GM18508 (cell line): Measurements from ENCODE around the gene RASGEF1C.

Experiments used
- ATAC-seq: cut with Tn5 transposase; IDR thresholded peaks from one replicate; pipeline ENCODE4 v1.9.1; 2021; ENCODE audit warnings: moderate number of reproducible peaks; ENCODE audit not compliant: insufficient read depth, unreplicated experiment

RASGEF1C gene

DNA sequence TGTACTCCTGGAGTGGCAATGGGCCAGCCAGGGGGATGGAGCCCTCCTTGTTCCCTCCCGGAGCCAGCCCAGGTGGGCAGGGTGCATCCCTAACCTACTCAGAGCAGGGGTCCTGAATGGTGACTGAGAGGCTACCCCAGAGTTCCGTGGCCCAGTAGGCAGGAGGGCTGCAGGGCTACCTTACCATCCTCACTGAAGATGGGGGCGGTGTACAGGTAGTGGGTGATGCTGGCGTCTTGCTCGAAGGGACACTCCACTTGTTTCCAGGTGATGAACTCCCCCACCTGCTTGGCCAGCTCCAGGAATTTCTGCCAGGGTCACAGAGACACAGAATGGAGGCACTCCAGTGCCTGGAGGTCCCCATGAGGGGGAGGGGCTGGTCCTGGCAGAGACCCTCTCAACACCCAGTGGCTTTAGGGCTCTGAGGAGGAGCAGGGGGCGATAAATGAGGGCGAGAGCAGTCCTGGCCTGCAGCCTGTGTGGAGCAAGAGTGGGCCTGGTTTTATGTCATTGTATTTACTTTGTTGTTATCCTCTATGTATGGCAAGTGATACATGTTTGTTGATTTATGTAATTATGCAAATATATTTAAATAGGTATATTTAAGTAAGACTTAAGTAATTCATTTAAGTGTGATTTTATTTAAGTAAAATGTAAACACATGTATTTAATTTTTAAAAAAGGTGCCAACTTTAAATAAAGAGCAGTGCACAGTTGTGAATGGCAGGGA, 97.6 kb downstream of the RASGEF1C start:
- ATAC-seq, result no peak

DNA sequence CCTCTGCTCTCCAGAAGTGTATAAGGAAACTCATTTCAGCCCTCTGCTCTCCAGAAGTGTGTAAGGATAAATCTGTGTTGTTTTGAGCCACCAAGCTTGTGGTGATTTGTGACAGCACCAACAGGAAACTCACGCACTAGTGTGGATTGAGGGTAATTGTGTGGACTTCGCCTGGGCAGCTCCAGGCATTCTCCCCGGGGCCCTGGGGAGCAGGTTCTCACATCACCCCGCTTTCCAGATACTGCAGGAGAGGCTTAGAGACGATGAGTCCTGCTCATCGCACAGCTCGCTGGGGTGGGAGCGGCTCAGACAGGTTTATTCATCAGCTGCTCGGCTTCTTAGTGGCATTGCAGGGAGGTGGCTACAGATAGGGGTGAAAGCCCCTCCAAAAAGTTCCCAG, 99.1 kb downstream of the RASGEF1C start:
- ATAC-seq, result no peak

- ATAC-seq, result no peak
Measured at GRCh38 chr5:180107005-180107404, 102.0 kb downstream of the RASGEF1C start.

DNA sequence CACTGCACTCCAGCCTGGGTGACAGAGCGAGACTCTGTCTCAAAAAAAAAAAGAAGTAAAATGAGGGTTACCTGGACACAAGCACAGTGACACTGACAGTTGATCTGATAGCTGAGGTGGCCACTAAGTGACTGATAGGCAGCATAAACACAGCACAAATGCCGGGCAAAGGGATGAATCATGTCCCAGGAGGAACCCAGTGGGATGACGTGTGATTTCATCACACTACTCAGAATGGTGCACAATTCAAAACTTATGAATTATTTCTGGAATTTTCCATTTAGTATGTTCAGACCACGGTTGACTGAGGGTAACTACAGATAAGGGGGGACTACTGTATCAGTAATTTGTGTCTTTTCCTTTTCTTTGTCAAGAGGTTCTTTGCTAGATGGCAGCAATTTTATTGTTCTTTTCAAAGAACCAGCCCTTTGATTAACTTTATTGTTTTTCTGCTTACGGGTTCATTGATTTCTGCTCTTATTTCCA, 103.1 kb downstream of the RASGEF1C start:
- ATAC-seq, result no peak

- no peak for ATAC-seq
Measured at GRCh38 chr5:180104168-180104530, 104.9 kb downstream of the RASGEF1C start.

- no peak for ATAC-seq
Measured at GRCh38 chr5:180103487-180104167, 105.4 kb downstream of the RASGEF1C start.

DNA sequence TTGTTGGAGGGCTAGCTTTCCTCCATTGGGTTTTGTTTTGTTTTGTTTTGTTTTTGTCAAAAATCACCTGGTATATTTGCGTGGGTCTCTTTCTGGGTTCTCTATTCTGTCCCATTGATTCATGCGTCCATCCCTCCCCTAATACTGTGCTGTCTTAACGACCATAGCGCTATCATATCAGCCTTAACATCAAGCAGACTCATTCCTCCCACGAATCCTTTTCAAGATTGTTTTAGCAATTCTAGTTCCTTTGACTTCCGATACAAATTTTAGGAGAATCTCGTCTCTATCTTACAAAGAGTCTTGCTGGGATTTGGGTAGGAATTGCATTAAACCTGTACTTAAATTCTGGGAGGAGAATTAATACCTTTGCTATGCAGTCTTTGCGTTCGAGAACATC, 106.4 kb downstream of the RASGEF1C start:
- ATAC-seq, result no peak

- no peak for ATAC-seq
Measured at GRCh38 chr5:180101451-180102105, 107.4 kb downstream of the RASGEF1C start.

GRCh38 chr5:180100621-180101450, 108.2 kb downstream of the RASGEF1C start:
- no peak for ATAC-seq

DNA sequence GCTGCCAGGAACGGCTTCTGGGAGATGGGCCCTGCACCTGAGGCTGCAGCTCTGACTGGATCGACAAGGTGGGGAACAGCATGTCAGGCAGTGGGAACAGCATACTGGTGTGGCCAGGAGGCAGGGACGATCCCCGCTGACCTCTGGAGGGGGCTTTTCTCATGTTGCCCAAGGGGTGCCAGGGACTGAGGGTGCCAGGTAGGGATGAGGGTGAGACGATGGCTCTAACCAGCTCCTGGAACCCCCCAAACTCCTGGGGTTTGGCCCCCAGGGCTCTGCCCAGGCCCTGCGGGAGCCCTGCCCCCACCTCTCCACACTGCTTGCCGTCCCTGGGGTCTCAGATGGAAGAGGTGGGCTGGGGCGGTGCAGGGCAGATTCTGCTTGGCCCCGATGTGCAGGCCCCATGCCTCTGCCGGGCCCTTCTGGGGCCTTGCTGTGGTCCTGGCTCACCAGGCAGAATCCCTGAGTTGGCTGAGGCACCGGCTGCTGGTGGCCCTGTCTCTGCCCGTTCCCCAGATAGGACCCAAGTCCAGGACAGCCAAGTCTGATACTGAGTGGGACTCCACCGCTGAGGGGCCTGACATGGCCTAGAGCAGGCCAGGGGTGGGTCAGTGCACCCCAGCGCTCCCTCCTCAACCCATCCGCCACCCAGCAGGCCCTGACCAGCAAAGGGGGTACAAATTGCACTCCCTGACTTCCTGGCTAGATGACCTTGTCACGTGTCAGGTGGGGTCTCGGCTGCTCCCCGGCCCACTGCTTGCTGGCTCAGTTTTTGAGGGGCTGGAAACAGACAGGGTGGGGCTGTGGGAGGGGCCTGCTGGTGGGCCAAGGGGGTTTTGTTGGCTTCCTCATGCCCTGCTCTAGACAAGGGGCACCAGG, 109.0 kb downstream of the RASGEF1C start:
- no peak for ATAC-seq

GRCh38 chr5:180098991-180099732, 109.8 kb downstream of the RASGEF1C start:
- ATAC-seq, result no peak

DNA sequence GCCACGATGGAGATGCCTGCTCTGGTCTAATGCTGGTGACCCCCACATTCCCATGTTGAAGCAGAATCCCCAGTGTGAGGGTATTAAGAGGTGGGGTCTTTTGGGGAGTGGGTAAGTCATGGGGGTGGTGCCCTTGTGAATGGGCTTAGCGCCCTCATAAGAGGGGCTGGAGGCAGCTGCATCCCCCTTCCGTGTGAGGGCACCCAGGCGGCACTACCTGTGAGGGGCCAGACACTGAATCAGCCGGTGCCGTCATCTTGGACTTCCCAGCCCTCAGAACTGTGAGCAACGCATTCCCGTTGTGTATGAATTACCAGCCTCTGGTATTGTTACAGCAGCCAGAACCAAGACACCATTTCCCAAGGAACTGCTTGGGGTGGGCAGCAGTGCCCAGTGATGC, 110.5 kb downstream of the RASGEF1C start:
- no peak for ATAC-seq

DNA sequence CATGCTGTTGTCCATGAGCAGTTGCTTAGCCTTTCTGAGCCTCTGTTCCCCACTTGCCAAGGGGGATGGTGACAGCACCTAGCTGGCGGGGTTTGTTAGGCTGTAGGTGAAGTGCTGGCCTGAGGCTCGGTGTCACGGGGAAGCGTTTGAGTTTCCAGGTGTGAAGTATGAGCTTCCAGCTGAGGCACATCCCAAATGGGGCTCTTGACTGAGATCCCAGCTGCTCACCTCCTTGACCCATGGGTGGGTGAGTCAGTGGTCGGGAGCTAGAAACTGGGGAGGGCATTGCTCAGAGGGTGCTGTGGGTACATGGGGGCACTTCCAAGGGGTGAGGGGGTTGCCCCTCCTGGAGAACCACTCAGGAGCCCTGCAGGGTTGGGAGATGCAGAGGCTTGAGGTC, 111.1 kb downstream of the RASGEF1C start:
- ATAC-seq, result no peak

DNA sequence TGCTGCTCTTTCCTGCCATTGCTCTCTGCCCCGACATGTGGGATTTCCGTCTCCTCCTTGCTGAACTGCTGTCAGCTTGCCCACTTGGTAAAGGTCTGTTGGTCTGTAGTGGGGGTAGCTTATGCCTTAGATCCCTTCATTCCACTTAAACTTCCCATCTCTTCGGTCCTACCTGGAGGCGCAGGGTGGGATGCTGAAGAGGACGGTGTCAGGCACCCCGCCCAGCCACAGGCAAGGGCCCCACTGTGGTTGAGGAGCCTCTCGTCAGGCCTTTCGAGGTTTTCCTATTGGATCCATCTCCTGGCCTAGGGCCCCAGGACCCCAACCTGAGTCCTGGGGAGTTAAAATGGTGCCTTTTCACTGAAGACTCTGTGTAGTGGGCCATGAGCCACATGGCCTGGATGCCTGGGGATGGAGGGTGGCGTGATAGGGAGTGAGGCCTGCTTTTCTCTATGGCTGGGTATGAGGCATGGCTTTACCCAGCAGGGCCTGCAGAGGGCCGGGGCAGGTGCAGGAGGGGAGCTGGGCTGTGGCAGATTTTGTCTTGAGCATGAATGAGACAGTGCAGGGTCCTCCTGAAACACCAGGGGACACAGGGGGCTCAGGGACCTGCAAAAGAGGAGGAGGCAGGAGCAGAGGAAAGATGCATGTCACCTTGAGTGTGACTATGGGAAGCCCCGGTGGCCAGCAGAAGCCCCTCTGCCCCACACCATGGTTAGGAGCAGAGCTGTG, 111.7 kb downstream of the RASGEF1C start:
- no peak for ATAC-seq

DNA sequence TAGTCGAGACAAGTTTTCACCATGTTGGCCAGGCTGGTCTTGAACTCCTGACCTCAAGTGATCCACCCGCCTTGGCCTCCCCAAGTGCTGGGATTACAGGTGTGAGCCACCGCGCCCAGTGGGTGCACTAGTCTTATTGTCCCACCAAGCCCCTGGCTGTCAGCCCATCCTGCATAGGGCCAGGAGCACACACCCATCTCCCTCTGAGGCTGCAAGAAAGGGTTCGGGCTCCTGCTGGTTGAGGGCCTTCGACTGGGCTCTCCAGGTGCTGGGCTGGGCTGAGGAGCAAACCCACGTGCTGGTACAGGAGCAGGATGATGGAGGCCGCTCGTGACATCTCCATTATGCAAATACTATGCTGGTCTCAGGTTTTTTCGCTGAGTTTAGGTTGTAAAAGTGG, 112.4 kb downstream of the RASGEF1C start:
- no peak for ATAC-seq

- no peak for ATAC-seq
Measured at GRCh38 chr5:180095545-180095944, 113.5 kb downstream of the RASGEF1C start.

DNA sequence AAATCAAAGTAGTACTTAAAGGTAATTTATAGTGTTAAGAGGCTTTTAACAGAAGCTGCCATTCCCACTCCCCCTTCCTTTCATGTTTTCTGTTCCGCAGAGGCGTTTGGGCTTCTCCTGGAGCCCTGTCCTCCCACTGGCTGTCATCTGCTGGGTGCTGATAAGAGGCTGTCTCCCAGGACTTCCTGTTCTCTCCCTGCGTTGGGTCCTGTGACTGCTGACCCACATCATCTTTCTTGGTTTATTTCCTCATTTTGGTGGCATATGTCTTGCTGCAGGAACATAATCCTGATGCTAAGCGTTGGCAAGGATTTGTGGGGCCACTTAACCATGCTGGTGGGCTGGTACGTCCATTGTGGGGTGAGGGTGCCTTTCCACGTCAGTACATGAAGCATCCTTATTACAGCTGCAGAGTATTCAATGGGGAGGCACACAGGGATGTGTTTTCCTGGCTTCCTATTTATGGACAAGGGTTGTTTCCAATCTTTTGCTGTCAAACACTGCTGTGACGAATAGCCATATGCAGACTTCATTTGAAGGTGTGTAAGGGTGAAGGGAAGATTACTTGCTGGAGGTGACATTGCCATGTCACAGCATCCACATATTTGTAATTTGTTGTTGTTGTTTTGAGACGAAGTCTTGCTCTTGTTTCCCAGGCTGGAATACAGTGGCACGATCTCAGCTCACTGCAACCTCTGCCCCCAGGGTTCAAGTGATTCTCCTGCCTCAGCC, 115.2 kb downstream of the RASGEF1C start:
- ATAC-seq, result no peak

DNA sequence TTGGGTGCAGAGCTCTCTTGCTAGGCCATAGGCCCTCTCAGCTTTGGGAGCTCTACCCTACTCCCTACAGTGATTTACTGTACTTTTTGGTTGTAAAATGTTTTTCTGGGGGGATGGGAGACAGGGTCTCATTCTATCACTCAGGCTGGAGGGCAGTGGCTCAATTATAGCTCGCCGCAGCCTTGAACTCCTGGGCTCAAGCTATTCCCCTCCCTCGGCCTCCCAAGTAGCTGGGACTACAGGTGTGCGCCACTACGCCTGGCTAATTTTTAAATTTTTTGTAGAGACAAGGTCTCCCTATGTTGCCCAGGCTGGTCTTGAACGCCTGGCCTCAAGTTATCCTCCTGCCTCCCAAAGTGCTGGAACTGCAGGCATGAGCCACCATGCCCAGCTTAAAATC, 115.8 kb downstream of the RASGEF1C start:
- no peak for ATAC-seq
